ENCODE measurements around the gene LEKR1. TPM values are rescaled to one million over a fixed set of nuclear protein-coding genes. Genes with fewer than 3 reads are reported as not detected.
"Not testable (repeated sequence)": the region's sequence is repeated elsewhere in the genome, so short reads cannot be mapped to it uniquely, and the experiment has no call there.

Gene LEKR1
- total RNA-seq, 1 donor from 2014 or later: 0.52 TPM

- H3K36me3 Mint-ChIP-seq (ENCODE audit: low read depth): no peaks in the 10 kb centered on the region
- intact Hi-C loops (cut with micrococcal nuclease): no loop called here
- no peaks in the 10 kb centered on the region for H3K4me1 Mint-ChIP-seq (ENCODE audit: low read depth)
- DNase-seq (ENCODE audit: low spot score): no peak
- no peak overlapping the region for H3K4me3 Mint-ChIP-seq (ENCODE audit: low read depth)
- H3K27ac Mint-ChIP-seq: no peak overlapping the region
- peaks cover 24% of the 10 kb centered on the region for H3K27me3 Mint-ChIP-seq (ENCODE audit: low read depth)
- no peaks in the 10 kb centered on the region for H3K9me3 Mint-ChIP-seq
These were observed 76.8 kb downstream of the LEKR1 start for GRCh38 chr3:156902916-156903315.

GRCh38 chr3:156906275-156906674 is 80.1 kb downstream of the LEKR1 start:
- Mint-ChIP-seq H3K27ac (no peak overlapping the region), H3K9me3 (no peaks in the 10 kb centered on the region), H3K4me3 (ENCODE audit: low read depth) (no peak overlapping the region), H3K4me1 (ENCODE audit: low read depth) (no peaks in the 10 kb centered on the region), H3K36me3 (ENCODE audit: low read depth) (no peaks in the 10 kb centered on the region), H3K27me3 (ENCODE audit: low read depth) (peaks cover 44% of the 10 kb centered on the region)
- no peak for DNase-seq (ENCODE audit: low spot score)
- intact Hi-C loops (cut with micrococcal nuclease): no loop called here

- intact Hi-C loops (cut with micrococcal nuclease): no loop called here
- H3K9me3 Mint-ChIP-seq: no peaks in the 10 kb centered on the region
- no peaks in the 10 kb centered on the region for H3K4me1 Mint-ChIP-seq (ENCODE audit: low read depth)
- peaks cover 48% of the 10 kb centered on the region for H3K27me3 Mint-ChIP-seq (ENCODE audit: low read depth)
- H3K27ac Mint-ChIP-seq: no peak overlapping the region
- H3K4me3 Mint-ChIP-seq (ENCODE audit: low read depth): no peak overlapping the region
- H3K36me3 Mint-ChIP-seq (ENCODE audit: low read depth): no peaks in the 10 kb centered on the region
- no peak for DNase-seq (ENCODE audit: low spot score)
These were observed 82.2 kb downstream of the LEKR1 start for GRCh38 chr3:156908398-156908797.

- peaks cover 47% of the 10 kb centered on the region for H3K27me3 Mint-ChIP-seq (ENCODE audit: low read depth)
- no peak for DNase-seq (ENCODE audit: low spot score)
- no peak overlapping the region for H3K27ac Mint-ChIP-seq
- intact Hi-C loops (cut with micrococcal nuclease): no loop called here
- no peak overlapping the region for H3K4me3 Mint-ChIP-seq (ENCODE audit: low read depth)
- H3K4me1 Mint-ChIP-seq (ENCODE audit: low read depth): no peaks in the 10 kb centered on the region
- H3K9me3 Mint-ChIP-seq: no peaks in the 10 kb centered on the region
- no peaks in the 10 kb centered on the region for H3K36me3 Mint-ChIP-seq (ENCODE audit: low read depth)
These were observed 83.9 kb downstream of the LEKR1 start for GRCh38 chr3:156910022-156910421.

- intact Hi-C loops (cut with micrococcal nuclease); H3K36me3 Mint-ChIP-seq (ENCODE audit: low read depth); H3K4me1 Mint-ChIP-seq (ENCODE audit: low read depth); H3K27ac Mint-ChIP-seq; H3K4me3 Mint-ChIP-seq (ENCODE audit: low read depth); H3K9me3 Mint-ChIP-seq; DNase-seq (ENCODE audit: low spot score): not testable (repeated sequence)
- peaks cover 43% of the 10 kb centered on the region for H3K27me3 Mint-ChIP-seq (ENCODE audit: low read depth)
These were observed 84.7 kb downstream of the LEKR1 start for GRCh38 chr3:156910831-156911230.

GRCh38 chr3:156914300-156914699 is 88.1 kb downstream of the LEKR1 start:
- H3K9me3 Mint-ChIP-seq; H3K4me3 Mint-ChIP-seq (ENCODE audit: low read depth); H3K36me3 Mint-ChIP-seq (ENCODE audit: low read depth); H3K27ac Mint-ChIP-seq; H3K4me1 Mint-ChIP-seq (ENCODE audit: low read depth); DNase-seq (ENCODE audit: low spot score); intact Hi-C loops (cut with micrococcal nuclease): not testable (repeated sequence)
- peaks cover 32% of the 10 kb centered on the region for H3K27me3 Mint-ChIP-seq (ENCODE audit: low read depth)

- Mint-ChIP-seq H3K27ac (no peak overlapping the region), H3K27me3 (ENCODE audit: low read depth) (peaks cover 30% of the 10 kb centered on the region), H3K36me3 (ENCODE audit: low read depth) (no peaks in the 10 kb centered on the region), H3K9me3 (no peaks in the 10 kb centered on the region), H3K4me1 (ENCODE audit: low read depth) (no peaks in the 10 kb centered on the region), H3K4me3 (ENCODE audit: low read depth) (no peak overlapping the region)
- DNase-seq (ENCODE audit: low spot score): no peak
- intact Hi-C loops (cut with micrococcal nuclease): no loop called here
These were observed 89.2 kb downstream of the LEKR1 start for GRCh38 chr3:156915372-156915771.

GRCh38 chr3:156918746-156919145 is 92.6 kb downstream of the LEKR1 start:
- Mint-ChIP-seq H3K4me3 (ENCODE audit: low read depth) (no peak overlapping the region), H3K27me3 (ENCODE audit: low read depth) (peaks cover 32% of the 10 kb centered on the region), H3K4me1 (ENCODE audit: low read depth) (no peaks in the 10 kb centered on the region), H3K36me3 (ENCODE audit: low read depth) (no peaks in the 10 kb centered on the region), H3K27ac (no peak overlapping the region), H3K9me3 (no peaks in the 10 kb centered on the region)
- intact Hi-C loops (cut with micrococcal nuclease): no loop called here
- DNase-seq (ENCODE audit: low spot score): no peak

- Mint-ChIP-seq H3K27ac (no peak overlapping the region), H3K36me3 (ENCODE audit: low read depth) (no peaks in the 10 kb centered on the region), H3K27me3 (ENCODE audit: low read depth) (peaks cover 36% of the 10 kb centered on the region), H3K4me1 (ENCODE audit: low read depth) (no peaks in the 10 kb centered on the region), H3K4me3 (ENCODE audit: low read depth) (no peak overlapping the region), H3K9me3 (no peaks in the 10 kb centered on the region)
- no peak for DNase-seq (ENCODE audit: low spot score)
- intact Hi-C loops (cut with micrococcal nuclease): no loop called here
These were observed 93.7 kb downstream of the LEKR1 start for GRCh38 chr3:156919818-156920217.

GRCh38 chr3:156920399-156920798 is 94.2 kb downstream of the LEKR1 start:
- Mint-ChIP-seq H3K27me3 (ENCODE audit: low read depth) (peaks cover 34% of the 10 kb centered on the region), H3K4me1 (ENCODE audit: low read depth) (no peaks in the 10 kb centered on the region), H3K9me3 (no peaks in the 10 kb centered on the region), H3K36me3 (ENCODE audit: low read depth) (no peaks in the 10 kb centered on the region), H3K27ac (no peak overlapping the region), H3K4me3 (ENCODE audit: low read depth) (no peak overlapping the region)
- no peak for DNase-seq (ENCODE audit: low spot score)
- intact Hi-C loops (cut with micrococcal nuclease): no loop called here

GRCh38 chr3:156923349-156923748 is 97.2 kb downstream of the LEKR1 start:
- H3K27ac Mint-ChIP-seq: no peak overlapping the region
- H3K36me3 Mint-ChIP-seq (ENCODE audit: low read depth): no peaks in the 10 kb centered on the region
- no peak overlapping the region for H3K4me3 Mint-ChIP-seq (ENCODE audit: low read depth)
- H3K4me1 Mint-ChIP-seq (ENCODE audit: low read depth): no peaks in the 10 kb centered on the region
- intact Hi-C loops (cut with micrococcal nuclease): no loop called here
- peaks cover 34% of the 10 kb centered on the region for H3K27me3 Mint-ChIP-seq (ENCODE audit: low read depth)
- H3K9me3 Mint-ChIP-seq: peaks cover 4% of the 10 kb centered on the region
- no peak for DNase-seq (ENCODE audit: low spot score)

- intact Hi-C loops (cut with micrococcal nuclease): no loop called here
- Mint-ChIP-seq H3K36me3 (ENCODE audit: low read depth) (no peaks in the 10 kb centered on the region), H3K27ac (no peak overlapping the region), H3K4me3 (ENCODE audit: low read depth) (no peak overlapping the region), H3K9me3 (no peaks in the 10 kb centered on the region), H3K4me1 (ENCODE audit: low read depth) (no peaks in the 10 kb centered on the region), H3K27me3 (ENCODE audit: low read depth) (peaks cover 32% of the 10 kb centered on the region)
- no peak for DNase-seq (ENCODE audit: low spot score)
These were observed 112.6 kb downstream of the LEKR1 start for GRCh38 chr3:156938724-156939123.

GRCh38 chr3:156939315-156939714 is 113.2 kb downstream of the LEKR1 start:
- no peak overlapping the region for H3K4me3 Mint-ChIP-seq (ENCODE audit: low read depth)
- no peaks in the 10 kb centered on the region for H3K36me3 Mint-ChIP-seq (ENCODE audit: low read depth)
- no peak for DNase-seq (ENCODE audit: low spot score)
- intact Hi-C loops (cut with micrococcal nuclease): no loop called here
- H3K9me3 Mint-ChIP-seq: no peaks in the 10 kb centered on the region
- peaks cover 32% of the 10 kb centered on the region for H3K27me3 Mint-ChIP-seq (ENCODE audit: low read depth)
- H3K4me1 Mint-ChIP-seq (ENCODE audit: low read depth): no peaks in the 10 kb centered on the region
- no peak overlapping the region for H3K27ac Mint-ChIP-seq

- intact Hi-C loops (cut with micrococcal nuclease): no loop called here
- H3K27me3 Mint-ChIP-seq (ENCODE audit: low read depth): peaks cover 40% of the 10 kb centered on the region
- DNase-seq (ENCODE audit: low spot score): no peak
- no peak overlapping the region for H3K27ac Mint-ChIP-seq
- no peaks in the 10 kb centered on the region for H3K36me3 Mint-ChIP-seq (ENCODE audit: low read depth)
- H3K9me3 Mint-ChIP-seq: no peaks in the 10 kb centered on the region
- no peaks in the 10 kb centered on the region for H3K4me1 Mint-ChIP-seq (ENCODE audit: low read depth)
- H3K4me3 Mint-ChIP-seq (ENCODE audit: low read depth): no peak overlapping the region
These were observed 115.2 kb downstream of the LEKR1 start for GRCh38 chr3:156941311-156941710.

All from activated T-helper 2 cell treated with anti-CD3 and anti-CD28 coated beads, Interferon-gamma antibody, Interleukin-2, Interleukin-4, amounts not matched to agents 10 μg/mL and 5 μg/mL and 100 μg/mL, durations not matched to agents 14 hours and 24 hours and 36 hours (primary cell).